G401.6 (cell line): ENCODE data around the gene SLX1A.
"Not testable (repeated sequence)": the region's sequence is repeated elsewhere in the genome, so short reads cannot be mapped to it uniquely, and the experiment has no call there.

Source experiments
- FAIRE-seq: peaks from 2 replicates; lab custom pipeline; 2012; peaks lifted over from hg19 to GRCh38; lab: Jason Lieb, UNC

SLX1A gene

GRCh38 chr16:30193615-30194014 lies at the start of gene SLX1A, which contains the start of gene BOLA2B:
SLX1A (plus strand) TSS chr16:30193875; CDS start chr16:30194085, 210 bp downstream.
BOLA2B (minus strand) TSS chr16:30193666; CDS start chr16:30193595, 71 bp downstream.
- peak; percentile 99 for FAIRE-seq

- no peak for FAIRE-seq
Observed at GRCh38 chr16:30144017-30144416, 49.7 kb upstream of the SLX1A start.

- FAIRE-seq: peak; percentile 97
Observed at GRCh38 chr16:30144917-30145316, 48.8 kb upstream of the SLX1A start.

DNA sequence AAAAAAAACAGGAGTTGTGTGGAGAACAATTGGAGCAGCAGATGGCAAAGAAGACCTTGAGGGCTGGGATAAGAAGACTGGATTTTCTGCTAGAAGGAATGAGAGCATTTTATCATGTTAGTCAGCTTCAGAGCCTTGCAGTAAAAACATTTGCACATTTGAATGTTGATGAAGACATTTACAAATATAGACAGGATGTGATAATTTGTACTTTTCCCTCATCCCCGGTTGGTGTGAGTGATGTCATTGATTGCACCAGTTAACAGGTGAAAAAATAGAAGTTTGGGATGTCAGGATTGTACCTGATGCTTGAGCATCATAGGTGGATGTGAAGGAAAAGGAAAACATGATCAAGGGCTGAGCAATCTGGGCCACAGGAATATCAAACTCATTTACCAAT lies 48.0 kb upstream of the SLX1A start:
- FAIRE-seq: no peak

- no peak for FAIRE-seq
Observed at GRCh38 chr16:30147843-30148510, 45.7 kb upstream of the SLX1A start.

DNA sequence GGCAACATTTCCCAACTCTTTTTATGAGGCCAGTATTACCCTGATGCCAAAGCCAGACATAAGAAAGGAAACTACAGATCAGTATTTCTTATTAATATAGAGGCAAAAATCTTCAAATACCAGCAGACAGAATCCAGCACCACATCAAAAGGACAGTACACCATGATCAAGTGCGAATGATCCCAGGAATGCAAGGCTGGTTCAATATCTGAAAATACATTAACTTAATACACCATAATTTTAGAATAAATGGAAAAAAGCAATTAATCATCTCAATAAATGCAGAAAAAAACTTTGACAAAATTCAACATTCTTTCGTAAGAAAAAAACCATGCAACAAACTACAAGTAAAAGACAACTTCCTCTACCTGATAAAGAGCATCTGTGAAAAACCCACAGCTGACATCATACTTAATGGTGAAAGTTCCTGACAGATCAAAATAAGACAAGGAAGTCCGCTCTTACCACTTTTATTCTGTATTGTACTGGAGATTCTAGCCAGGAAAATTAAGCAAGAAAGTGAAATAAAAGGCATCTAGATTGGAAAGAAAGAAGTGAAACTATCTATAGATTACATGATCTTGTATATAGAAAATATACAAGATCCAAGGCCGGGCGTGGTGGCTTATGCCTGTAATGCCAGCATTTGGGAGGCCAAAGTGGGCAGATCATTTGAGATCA lies 44.3 kb upstream of the SLX1A start:
- no peak for FAIRE-seq

GRCh38 chr16:30151091-30151490 lies 42.6 kb upstream of the SLX1A start:
- no peak for FAIRE-seq

GRCh38 chr16:30152517-30152916 lies 41.2 kb upstream of the SLX1A start:
- no peak for FAIRE-seq

- no peak for FAIRE-seq
Observed at GRCh38 chr16:30155188-30155587, 38.5 kb upstream of the SLX1A start.

DNA sequence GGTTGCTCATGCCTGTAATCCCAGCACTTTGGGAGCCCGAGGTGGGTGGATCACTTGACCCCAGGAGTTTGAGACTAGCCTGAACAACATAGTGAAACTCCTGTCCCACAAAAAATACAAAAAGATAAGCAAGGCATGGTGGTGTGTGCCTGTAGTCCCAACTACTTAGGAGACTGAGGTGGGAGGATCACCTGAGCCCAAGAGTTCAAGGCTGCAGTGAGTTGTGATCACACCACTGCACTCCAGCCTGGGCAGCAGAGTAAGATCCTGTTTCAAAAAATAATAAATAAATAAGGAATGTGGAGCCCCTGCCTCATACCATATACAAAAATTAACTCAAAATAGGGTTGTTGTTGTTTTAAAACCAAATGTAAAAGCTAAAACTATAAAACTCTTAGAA lies 36.5 kb upstream of the SLX1A start:
- no peak for FAIRE-seq

- FAIRE-seq: no peak
Observed at GRCh38 chr16:30163538-30163937, 30.1 kb upstream of the SLX1A start.

DNA sequence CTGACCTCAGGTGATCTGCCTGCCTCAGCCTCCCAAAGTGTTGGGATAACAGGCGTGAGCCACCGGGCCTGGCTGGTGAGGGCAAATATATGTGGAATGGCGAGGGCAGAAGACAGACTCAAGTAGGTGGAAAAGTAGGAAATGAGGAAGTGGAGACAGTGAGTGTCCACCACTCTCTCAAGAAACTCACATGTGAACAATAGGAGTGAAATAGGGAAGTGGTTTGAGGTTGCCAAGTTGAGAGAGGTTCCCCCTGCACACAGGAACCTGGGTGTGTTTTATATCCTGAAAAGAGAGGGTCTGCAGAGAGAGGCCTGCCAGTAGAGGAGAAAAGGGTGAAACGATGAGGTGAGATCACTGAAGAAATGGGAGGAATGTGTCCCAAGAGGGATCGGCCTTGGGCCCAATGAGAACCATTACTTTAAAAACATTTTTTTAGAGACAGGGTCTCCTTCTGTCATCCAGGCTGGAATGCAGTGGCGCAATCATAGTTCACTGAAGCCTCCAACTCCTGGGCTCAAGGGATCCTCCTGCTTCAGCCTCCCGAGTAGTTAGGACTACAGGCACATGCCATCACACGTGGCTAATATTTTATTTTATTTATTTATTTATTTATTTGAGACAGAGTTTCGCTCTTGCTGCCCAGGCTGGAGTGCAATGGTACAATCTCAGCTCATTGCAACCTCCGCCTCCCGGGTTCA lies 27.3 kb upstream of the SLX1A start:
- FAIRE-seq: no peak

- FAIRE-seq: not testable (repeated sequence)
Observed at GRCh38 chr16:30168746-30169145, 24.9 kb upstream of the SLX1A start.

GRCh38 chr16:30169416-30169815 lies 24.3 kb upstream of the SLX1A start:
- FAIRE-seq: not testable (repeated sequence)

- FAIRE-seq: not testable (repeated sequence)
Observed at GRCh38 chr16:30170145-30170544, 23.5 kb upstream of the SLX1A start.

GRCh38 chr16:30173054-30173453 lies 20.6 kb upstream of the SLX1A start:
- no peak for FAIRE-seq

- FAIRE-seq: not testable (repeated sequence)
Observed at GRCh38 chr16:30176876-30177275, 16.8 kb upstream of the SLX1A start.

- FAIRE-seq: no peak
Observed at GRCh38 chr16:30179195-30179594, 14.5 kb upstream of the SLX1A start.

- FAIRE-seq: no peak
Observed at GRCh38 chr16:30179931-30180330, 13.7 kb upstream of the SLX1A start.

DNA sequence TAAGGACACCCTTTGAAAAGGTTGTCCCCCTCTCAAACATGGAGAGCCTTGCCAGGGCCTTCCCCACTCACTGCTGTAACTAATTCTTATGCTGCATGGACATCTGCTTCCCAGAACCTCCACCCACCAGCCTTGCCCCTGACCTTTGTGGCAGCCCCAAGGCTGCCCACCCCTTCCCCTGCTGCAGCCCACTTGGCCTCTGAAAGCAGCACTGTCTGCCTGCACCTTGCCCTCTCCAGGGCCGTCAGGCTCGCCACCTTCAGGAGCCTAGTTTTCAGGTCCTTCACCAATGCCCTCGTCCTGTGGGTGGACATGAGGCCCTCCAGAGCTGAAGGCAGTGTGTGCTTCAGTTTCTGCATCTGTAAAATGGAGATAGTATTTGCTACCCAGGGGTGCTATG lies 12.9 kb upstream of the SLX1A start:
- FAIRE-seq: no peak

DNA sequence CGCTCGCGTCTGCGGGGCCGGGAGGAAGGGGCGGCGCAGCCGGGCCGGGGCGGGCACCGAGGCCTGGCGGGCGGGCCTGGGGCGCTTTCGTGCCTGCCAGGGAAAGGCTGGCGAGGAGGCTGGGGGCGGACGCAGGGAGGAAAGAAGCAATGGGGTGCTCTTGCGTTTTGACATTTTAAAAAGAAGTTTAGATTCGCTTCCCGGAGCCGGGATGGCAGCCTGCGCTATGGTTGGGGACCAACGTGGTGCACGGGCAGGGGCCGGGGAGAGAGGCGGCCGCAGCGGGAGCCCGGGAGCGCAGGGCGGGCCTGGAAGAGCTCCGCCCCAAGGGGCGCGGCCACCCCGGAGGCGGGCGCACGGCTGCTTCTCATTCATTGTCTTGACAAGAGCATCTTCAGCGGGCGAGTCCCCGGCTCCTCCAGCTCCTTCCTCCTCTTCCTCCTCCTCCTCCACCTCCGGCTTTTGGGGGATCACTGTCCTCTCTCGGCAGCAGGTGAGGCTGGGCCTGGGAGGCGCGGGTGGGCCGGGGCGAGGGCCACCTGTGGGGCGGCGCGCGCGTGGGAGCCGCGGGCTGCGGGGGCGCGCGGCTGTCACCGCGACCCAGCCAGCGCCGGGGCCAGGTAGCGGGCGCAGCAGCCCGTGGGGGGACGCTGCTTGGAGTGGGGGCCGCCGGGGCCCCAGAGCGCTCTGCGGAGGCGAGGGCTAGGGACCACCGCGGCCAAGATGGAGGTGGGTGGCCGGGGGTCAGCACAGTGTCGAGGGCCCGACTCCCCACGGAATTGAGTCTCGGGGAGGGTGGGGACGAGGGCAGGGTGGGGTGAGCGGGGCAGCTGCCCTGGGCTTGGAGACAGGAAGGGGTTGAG lies 10.2 kb upstream of the SLX1A start, which contains the start of gene CORO1A:
TSS of gene CORO1A (plus strand) at position 370 of the 863 bp plus-strand sequence. CDS start 1,608 bp downstream, outside the sequence.
- FAIRE-seq: no peak
